Mammary epithelial cell (primary cell): ENCODE data around the gene HIPK1.

Experiments
- CTCF ChIP-seq, 2 donors: IDR thresholded peaks in 1 of 2; conservative IDR thresholded peaks in 1 of 2; 2 replicates each; pipeline ENCODE4 v1.5.1; 2011 to 2012; ENCODE audit warnings: inconsistent platforms in 2 of 2, low read length in 2 of 2, mild to moderate bottlenecking in 2 of 2, control low read depth in 1 of 2, low read depth in 1 of 2; ENCODE audit not compliant: insufficient read depth in 1 of 2; ENCODE audit errors: extremely low read depth in 1 of 2
- EZH2 ChIP-seq: IDR thresholded peaks from 2 replicates; pipeline ENCODE4 v1.6.1; 2012; ENCODE audit warnings: low read length, inconsistent platforms, borderline replicate concordance

- TF ChIP-seq CTCF (conservative IDR thresholded peaks at IDR 0.05 in 1 of 2, IDR thresholded peaks at IDR 0.05 in 1 of 2; ENCODE audit: extremely low read depth in 1 of 2, insufficient read depth in 1 of 2, low read depth in 1 of 2, low read length in 2 of 2): peak; percentile 47 to 86
- TF ChIP-seq EZH2: no peak
These were observed 24.3 kb upstream of the HIPK1 start, which contains the start of the genes AP4B1 and DCLRE1B for GRCh38 chr1:113904674-113905434.
